OCI-LY1 (cell line): ENCODE results near the gene NKX2-2.

Experiments used
- H2AFZ ChIP-seq: fragments of 200-600 bp; sonication (generic), shearing (Covaris generic); 2 replicates; pipeline ENCODE4 v1.6.0; 2014; ENCODE audit warnings: antibody characterized with exemption, mild to moderate bottlenecking, low read length
- H3F3A ChIP-seq: fragments of 200-600 bp; sonication (generic), shearing (Covaris generic); 2 replicates; pipeline ENCODE4 v1.6.0; 2014; ENCODE audit warnings: mild to moderate bottlenecking, antibody characterized with exemption, low read length, moderate library complexity; ENCODE audit not compliant: insufficient read depth
- H3K27ac ChIP-seq: fragments of 200-600 bp; sonication (generic); 2 replicates; pipeline ENCODE4 v1.5.1; 2014; ENCODE audit warnings: low read length, mixed run types, mild to moderate bottlenecking, low read depth; ENCODE audit not compliant: poor library complexity, severe bottlenecking
- H3K27me3 ChIP-seq: fragments of 200-600 bp; sonication (generic); 2 replicates; pipeline ENCODE4 v1.6.0; 2014; ENCODE audit warnings: antibody characterized with exemption, mild to moderate bottlenecking, low read length, moderate library complexity; ENCODE audit not compliant: insufficient read depth
- H3K36me3 ChIP-seq: fragments of 200-600 bp; sonication (generic); 2 replicates; pipeline ENCODE4 v1.6.1; 2014; ENCODE audit warnings: mild to moderate bottlenecking, antibody characterized with exemption, low read length, moderate library complexity, mixed read lengths; ENCODE audit not compliant: insufficient read depth
- H3K4me1 ChIP-seq: fragments of 200-600 bp; sonication (generic); 2 replicates; pipeline ENCODE4 v1.5.1; 2014; ENCODE audit warnings: mild to moderate bottlenecking, low read length, moderate library complexity; ENCODE audit not compliant: insufficient read depth, severe bottlenecking
- H3K4me2 ChIP-seq: fragments of 200-600 bp; sonication (generic), shearing (Covaris generic); 2 replicates; pipeline ENCODE4 v1.6.1; 2014; ENCODE audit warnings: low read length
- H3K4me3 ChIP-seq: fragments of 200-600 bp; sonication (generic); 2 replicates; pipeline ENCODE4 v1.5.1; 2014; ENCODE audit warnings: low read length, low read depth, mild to moderate bottlenecking, mixed read lengths; ENCODE audit not compliant: poor library complexity, severe bottlenecking
- H3K79me2 ChIP-seq: fragments of 200-600 bp; shearing (Covaris generic); 2 replicates; pipeline ENCODE4 v1.6.1; 2016; ENCODE audit warnings: mixed run types, low read length, mixed read lengths; ENCODE audit not compliant: insufficient read depth
- H3K9ac ChIP-seq: fragments of 200-600 bp; sonication (generic), shearing (Covaris generic); 2 replicates; pipeline ENCODE4 v1.6.1; 2014; ENCODE audit warnings: mild to moderate bottlenecking, low read length, mixed read lengths
- H3K9me2 ChIP-seq: fragments of 200-600 bp; sonication (generic), shearing (Covaris generic); 2 replicates; pipeline ENCODE4 v1.6.1; 2014; ENCODE audit warnings: low read depth, mild to moderate bottlenecking, low read length, mixed read lengths
- H3K9me3 ChIP-seq: fragments of 200-600 bp; shearing (Covaris generic); 2 replicates; pipeline ENCODE4 v1.6.1; 2014; ENCODE audit warnings: low read length, mixed read lengths
- H4K20me1 ChIP-seq: fragments of 200-600 bp; sonication (generic), shearing (Covaris generic); 2 replicates; pipeline ENCODE4 v1.6.0; 2016; ENCODE audit warnings: mild to moderate bottlenecking, low read length; ENCODE audit not compliant: insufficient read depth
- EZH2 ChIP-seq: fragments of 200-600 bp; sonication (generic), shearing (Covaris generic); IDR thresholded peaks from 2 replicates; pipeline ENCODE4 v1.8.0; 2017; ENCODE audit warnings: borderline replicate concordance, mixed run types, mild to moderate bottlenecking, antibody characterized with exemption, low read length, moderate library complexity, mixed read lengths
- TF ChIP-seq, protein P1 (sequence below): fragments of 200-600 bp; sonication (generic), shearing (Covaris generic); IDR thresholded peaks from 2 replicates; pipeline ENCODE4 v1.5.1; 2017; ENCODE audit warnings: mild to moderate bottlenecking, antibody characterized with exemption, low read length, moderate library complexity, mixed read lengths

NKX2-2 gene

DNA sequence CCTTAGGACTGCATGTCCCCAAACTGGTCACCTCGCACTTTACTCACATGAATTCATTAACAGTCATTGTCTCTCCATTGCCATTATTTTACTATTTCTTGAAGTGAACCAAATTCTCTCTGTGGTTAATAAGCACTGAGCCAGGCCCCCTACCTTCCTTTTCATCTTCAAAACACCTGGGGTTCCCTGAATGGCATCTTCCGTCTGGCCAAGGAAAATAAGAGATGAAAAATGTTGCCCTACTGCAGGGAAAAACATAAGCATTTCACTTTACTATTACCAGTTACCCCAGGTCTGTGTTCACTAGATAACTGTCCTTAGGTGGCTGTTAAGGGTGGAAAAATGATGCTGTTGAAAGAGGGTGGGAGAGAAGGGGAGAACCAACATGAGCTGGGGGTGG lies 10.0 kb upstream of the NKX2-2 start:
- H3F3A ChIP-seq: no peaks in the 10 kb centered on the region
- H3K27ac ChIP-seq: no peak overlapping the region
- no peaks in the 10 kb centered on the region for H3K9me2 ChIP-seq
- no peaks in the 10 kb centered on the region for H3K36me3 ChIP-seq
- H4K20me1 ChIP-seq: no peaks in the 10 kb centered on the region
- H3K4me1 ChIP-seq: no peaks in the 10 kb centered on the region
- H3K4me3 ChIP-seq: no peak overlapping the region
- H3K4me2 ChIP-seq: no peak overlapping the region
- no peak overlapping the region for H2AFZ ChIP-seq
- no peaks in the 10 kb centered on the region for H3K27me3 ChIP-seq
- no peaks in the 10 kb centered on the region for H3K79me2 ChIP-seq
- H3K9me3 ChIP-seq: no peaks in the 10 kb centered on the region
- H3K9ac ChIP-seq: no peak overlapping the region
- TF ChIP-seq, protein P1, sequence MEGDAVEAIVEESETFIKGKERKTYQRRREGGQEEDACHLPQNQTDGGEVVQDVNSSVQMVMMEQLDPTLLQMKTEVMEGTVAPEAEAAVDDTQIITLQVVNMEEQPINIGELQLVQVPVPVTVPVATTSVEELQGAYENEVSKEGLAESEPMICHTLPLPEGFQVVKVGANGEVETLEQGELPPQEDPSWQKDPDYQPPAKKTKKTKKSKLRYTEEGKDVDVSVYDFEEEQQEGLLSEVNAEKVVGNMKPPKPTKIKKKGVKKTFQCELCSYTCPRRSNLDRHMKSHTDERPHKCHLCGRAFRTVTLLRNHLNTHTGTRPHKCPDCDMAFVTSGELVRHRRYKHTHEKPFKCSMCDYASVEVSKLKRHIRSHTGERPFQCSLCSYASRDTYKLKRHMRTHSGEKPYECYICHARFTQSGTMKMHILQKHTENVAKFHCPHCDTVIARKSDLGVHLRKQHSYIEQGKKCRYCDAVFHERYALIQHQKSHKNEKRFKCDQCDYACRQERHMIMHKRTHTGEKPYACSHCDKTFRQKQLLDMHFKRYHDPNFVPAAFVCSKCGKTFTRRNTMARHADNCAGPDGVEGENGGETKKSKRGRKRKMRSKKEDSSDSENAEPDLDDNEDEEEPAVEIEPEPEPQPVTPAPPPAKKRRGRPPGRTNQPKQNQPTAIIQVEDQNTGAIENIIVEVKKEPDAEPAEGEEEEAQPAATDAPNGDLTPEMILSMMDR: no peak
- TF ChIP-seq EZH2: no peak

DNA sequence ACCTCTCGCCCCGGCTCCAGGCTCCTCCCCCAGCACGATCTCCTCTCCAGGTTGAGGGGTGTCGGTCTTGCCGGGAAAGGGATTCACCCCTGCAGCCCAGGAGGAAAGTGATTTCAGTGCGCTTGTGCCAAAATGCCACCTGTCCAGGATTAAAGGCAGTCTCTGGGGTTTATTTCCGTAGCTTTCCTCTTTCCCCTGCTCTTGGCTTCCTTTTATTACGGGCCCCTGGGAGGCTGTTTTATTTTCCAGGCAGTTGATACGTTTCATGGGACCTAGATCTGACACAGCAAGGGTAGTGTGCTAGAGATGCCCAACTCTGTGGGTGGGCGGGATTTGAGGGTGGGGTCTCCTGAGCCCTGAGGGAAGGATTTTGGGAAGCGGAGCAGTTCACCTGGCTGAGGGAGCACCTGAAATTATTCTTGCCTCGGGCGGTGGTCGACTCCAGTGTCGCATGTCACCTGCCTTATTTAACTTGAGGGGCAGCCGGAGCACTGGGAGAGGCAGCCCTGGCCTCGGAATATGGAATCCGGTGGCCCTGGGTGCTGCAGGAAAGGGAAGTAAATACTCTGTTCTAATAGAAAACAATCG lies 9.5 kb upstream of the NKX2-2 start:
- H2AFZ ChIP-seq: no peak overlapping the region
- no peak overlapping the region for H3K4me2 ChIP-seq
- H3K4me3 ChIP-seq: no peak overlapping the region

DNA sequence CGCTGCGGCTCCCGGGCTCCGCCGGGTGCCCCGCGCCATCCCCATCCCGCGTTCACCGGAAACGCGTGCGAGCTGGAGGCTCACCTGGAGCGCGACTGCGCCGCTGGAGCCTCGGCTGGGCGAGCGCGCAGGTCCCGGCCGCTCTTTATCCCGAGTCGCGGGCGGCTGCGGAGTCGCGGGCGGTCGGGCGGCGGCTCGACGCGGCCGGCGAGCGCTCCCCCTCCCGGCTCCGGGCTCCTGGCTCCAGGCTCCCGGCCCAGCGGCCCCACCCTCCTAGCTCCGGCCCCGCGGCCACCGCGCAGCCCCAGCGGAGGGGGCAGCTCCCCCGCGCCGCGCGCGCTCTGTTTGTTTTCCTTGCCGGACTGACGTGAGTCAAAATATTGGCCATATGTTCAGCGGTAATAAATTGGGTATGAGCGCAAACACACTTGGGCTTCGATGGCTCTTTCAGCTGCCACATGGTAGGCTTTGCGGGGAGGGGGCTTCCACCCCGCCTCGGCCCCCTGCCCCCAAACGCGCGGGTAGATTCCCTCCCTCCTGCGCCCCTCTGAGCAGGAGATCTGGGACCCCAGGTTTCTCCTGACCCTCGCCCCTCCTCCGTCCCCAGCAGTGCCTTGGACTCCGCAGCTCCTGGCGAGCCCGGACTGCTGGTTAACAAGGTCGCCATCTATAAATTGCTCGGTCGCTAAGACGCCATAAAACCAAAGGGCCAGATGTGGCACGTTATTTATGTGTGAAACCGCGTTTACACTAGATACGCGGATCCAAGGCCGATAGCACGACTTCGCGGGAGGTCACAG lies 8.8 kb upstream of the NKX2-2 start:
- no peak overlapping the region for H3K27ac ChIP-seq
- no peaks in the 10 kb centered on the region for H3K4me1 ChIP-seq
- H3K79me2 ChIP-seq: no peaks in the 10 kb centered on the region
- H4K20me1 ChIP-seq: no peaks in the 10 kb centered on the region
- H3K4me3 ChIP-seq: no peak overlapping the region
- no peaks in the 10 kb centered on the region for H3K9me2 ChIP-seq
- no peaks in the 10 kb centered on the region for H3F3A ChIP-seq
- no peak for TF ChIP-seq EZH2
- TF ChIP-seq, protein P1: no peak
- no peaks in the 10 kb centered on the region for H3K27me3 ChIP-seq
- no peaks in the 10 kb centered on the region for H3K36me3 ChIP-seq
- H3K4me2 ChIP-seq: no peak overlapping the region
- H3K9ac ChIP-seq: no peak overlapping the region
- H2AFZ ChIP-seq: no peak overlapping the region
- no peaks in the 10 kb centered on the region for H3K9me3 ChIP-seq

More for the DNA sequence above, 9.5 kb upstream of the NKX2-2 start:
- H3K9me3 ChIP-seq: no peaks in the 10 kb centered on the region
- no peak overlapping the region for H3K27ac ChIP-seq
- no peaks in the 10 kb centered on the region for H3K9me2 ChIP-seq
- H3K27me3 ChIP-seq: no peaks in the 10 kb centered on the region
- H3F3A ChIP-seq: no peaks in the 10 kb centered on the region
- no peaks in the 10 kb centered on the region for H3K79me2 ChIP-seq
- H3K36me3 ChIP-seq: no peaks in the 10 kb centered on the region
- no peak overlapping the region for H3K9ac ChIP-seq
- H4K20me1 ChIP-seq: no peaks in the 10 kb centered on the region
- no peaks in the 10 kb centered on the region for H3K4me1 ChIP-seq
- TF ChIP-seq EZH2: no peak
- TF ChIP-seq, protein P1: no peak
